Lower lobe of right lung (tissue), 2 donors: ENCODE measurements around the gene LRP1. TPM values are rescaled to one million over a fixed set of nuclear protein-coding genes. Genes with fewer than 3 reads are reported as not detected.

Source experiments
- ATAC-seq, 2 donors: fragments of 200-7000 bp; cut with Tn5 transposase; one replicate each; pipeline ENCODE4 v1.9.1; 2020 to 2022; ENCODE audit warnings: mild to moderate bottlenecking in 2 of 2, moderate library complexity in 2 of 2
- DNase-seq: peaks from one replicate; pipeline ENCODE4 v3.0.0-alpha.2; 2020
- H3K27ac ChIP-seq: fragments of 200-600 bp; one replicate; pipeline ENCODE4 v1.8.0; 2022
- H3K27me3 ChIP-seq: fragments of 200-600 bp; one replicate; pipeline ENCODE4 v1.8.0; 2022; ENCODE audit warnings: low read depth
- H3K36me3 ChIP-seq: fragments of 200-600 bp; one replicate; pipeline ENCODE4 v1.8.0; 2022; ENCODE audit warnings: mild to moderate bottlenecking
- H3K4me1 ChIP-seq: fragments of 200-600 bp; one replicate; pipeline ENCODE4 v1.8.0; 2022
- H3K4me3 ChIP-seq: fragments of 200-600 bp; one replicate; pipeline ENCODE4 v1.8.0; 2022; ENCODE audit warnings: mild to moderate bottlenecking
- H3K9me3 ChIP-seq: fragments of 200-600 bp; one replicate; pipeline ENCODE4 v1.8.0; 2022
- intact Hi-C: fragments of 100-400 bp; cut with DNase I; formaldehyde crosslinking; loops from one replicate; pipeline ENCODE4 v1.11.0; 2022
- total RNA-seq: library from RNA; stranded (reverse); fragmentation: NEBNext Ultra II Directional; extraction: Animal tissue kit (Norgen Biotek cat#: 25700); gene quantifications from one replicate; pipeline ENCODE4 v1.2.1, GENCODE V29; 2021
- TF ChIP-seq, protein P1 (sequence below): fragments of 200-600 bp; IDR thresholded peaks from one replicate; pipeline ENCODE4 v1.8.0; 2022; ENCODE audit warnings: antibody characterized with exemption, mild to moderate bottlenecking
- donor health status: DM: no; HTN: yes; CAD: no; lungs with severe emphysema.

Gene LRP1
- total RNA-seq, 1 donor from 2014 or later: 404 TPM

DNA sequence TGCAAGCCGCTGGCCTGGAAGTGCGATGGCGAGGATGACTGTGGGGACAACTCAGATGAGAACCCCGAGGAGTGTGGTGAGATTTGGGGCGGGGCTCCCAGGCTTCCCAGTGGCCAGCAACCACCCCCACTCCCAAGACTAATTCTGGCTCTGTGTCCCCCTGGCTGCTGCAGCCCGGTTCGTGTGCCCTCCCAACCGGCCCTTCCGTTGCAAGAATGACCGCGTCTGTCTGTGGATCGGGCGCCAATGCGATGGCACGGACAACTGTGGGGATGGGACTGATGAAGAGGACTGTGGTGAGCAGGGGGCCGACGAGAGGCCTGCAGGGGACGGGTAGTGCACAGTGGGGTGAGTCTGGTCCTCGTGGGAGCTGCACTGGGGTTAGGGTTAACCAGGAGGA lies 76.2 kb downstream of the LRP1 start:
- no peak overlapping the region for H3K27ac ChIP-seq
- H3K9me3 ChIP-seq: no peaks in the 10 kb centered on the region

GRCh38 chr12:57205186-57205585 lies 76.9 kb downstream of the LRP1 start:
- no peak overlapping the region for H3K27ac ChIP-seq
- intact Hi-C loops: no loop called here
- no peaks in the 10 kb centered on the region for H3K9me3 ChIP-seq
- peaks cover 100% of the 10 kb centered on the region for H3K36me3 ChIP-seq
- H3K27me3 ChIP-seq: no peaks in the 10 kb centered on the region
- no peaks in the 10 kb centered on the region for H3K4me1 ChIP-seq
- DNase-seq (no peak), ATAC-seq (no peak)
- no peak overlapping the region for H3K4me3 ChIP-seq
- TF ChIP-seq, protein P1, sequence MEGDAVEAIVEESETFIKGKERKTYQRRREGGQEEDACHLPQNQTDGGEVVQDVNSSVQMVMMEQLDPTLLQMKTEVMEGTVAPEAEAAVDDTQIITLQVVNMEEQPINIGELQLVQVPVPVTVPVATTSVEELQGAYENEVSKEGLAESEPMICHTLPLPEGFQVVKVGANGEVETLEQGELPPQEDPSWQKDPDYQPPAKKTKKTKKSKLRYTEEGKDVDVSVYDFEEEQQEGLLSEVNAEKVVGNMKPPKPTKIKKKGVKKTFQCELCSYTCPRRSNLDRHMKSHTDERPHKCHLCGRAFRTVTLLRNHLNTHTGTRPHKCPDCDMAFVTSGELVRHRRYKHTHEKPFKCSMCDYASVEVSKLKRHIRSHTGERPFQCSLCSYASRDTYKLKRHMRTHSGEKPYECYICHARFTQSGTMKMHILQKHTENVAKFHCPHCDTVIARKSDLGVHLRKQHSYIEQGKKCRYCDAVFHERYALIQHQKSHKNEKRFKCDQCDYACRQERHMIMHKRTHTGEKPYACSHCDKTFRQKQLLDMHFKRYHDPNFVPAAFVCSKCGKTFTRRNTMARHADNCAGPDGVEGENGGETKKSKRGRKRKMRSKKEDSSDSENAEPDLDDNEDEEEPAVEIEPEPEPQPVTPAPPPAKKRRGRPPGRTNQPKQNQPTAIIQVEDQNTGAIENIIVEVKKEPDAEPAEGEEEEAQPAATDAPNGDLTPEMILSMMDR: no peak

More for the DNA sequence above, 76.2 kb downstream of the LRP1 start:
- ATAC-seq: no peak
- H3K4me1 ChIP-seq: no peaks in the 10 kb centered on the region
- intact Hi-C loops: no loop called here
- no peak overlapping the region for H3K4me3 ChIP-seq
- TF ChIP-seq, protein P1: no peak
- H3K27me3 ChIP-seq: no peaks in the 10 kb centered on the region
- DNase-seq: no peak
- peaks cover 98% of the 10 kb centered on the region for H3K36me3 ChIP-seq

- H3K4me1 ChIP-seq: no peaks in the 10 kb centered on the region
- peaks cover 100% of the 10 kb centered on the region for H3K36me3 ChIP-seq
- intact Hi-C loops: no loop called here
- no peak for ATAC-seq
- no peaks in the 10 kb centered on the region for H3K27me3 ChIP-seq
- H3K9me3 ChIP-seq: no peaks in the 10 kb centered on the region
- H3K4me3 ChIP-seq: no peak overlapping the region
- TF ChIP-seq, protein P1: no peak
- DNase-seq: no peak
- no peak overlapping the region for H3K27ac ChIP-seq
Measured at GRCh38 chr12:57205931-57206330, 77.6 kb downstream of the LRP1 start.

- Histone ChIP-seq H3K36me3 (peaks cover 98% of the 10 kb centered on the region), H3K4me1 (peaks cover 3% of the 10 kb centered on the region), H3K27me3 (no peaks in the 10 kb centered on the region), H3K4me3 (no peak overlapping the region), H3K27ac (no peak overlapping the region), H3K9me3 (no peaks in the 10 kb centered on the region)
- intact Hi-C loops: no loop called here
- TF ChIP-seq, protein P1: no peak
- no peak for DNase-seq
- ATAC-seq: no peak
Measured at GRCh38 chr12:57207731-57208630, 79.7 kb downstream of the LRP1 start.

GRCh38 chr12:57208631-57209282 lies 80.5 kb downstream of the LRP1 start:
- ATAC-seq: no peak
- H3K4me3 ChIP-seq: no peak overlapping the region
- H3K27ac ChIP-seq: no peak overlapping the region
- intact Hi-C loops: no loop called here
- no peaks in the 10 kb centered on the region for H3K9me3 ChIP-seq
- TF ChIP-seq, protein P1: no peak
- H3K27me3 ChIP-seq: peaks cover under 1% of the 10 kb centered on the region
- peaks cover 11% of the 10 kb centered on the region for H3K4me1 ChIP-seq
- peaks cover 90% of the 10 kb centered on the region for H3K36me3 ChIP-seq
- DNase-seq: no peak
